Kidney capillary endothelial cell (primary cell): ENCODE results near the gene SQOR.

Experiments used
- DNase-seq: peaks from one replicate; pipeline ENCODE4 v3.0.0-alpha.2; 2018; ENCODE audit warnings: low spot score

Gene SQOR

DNA sequence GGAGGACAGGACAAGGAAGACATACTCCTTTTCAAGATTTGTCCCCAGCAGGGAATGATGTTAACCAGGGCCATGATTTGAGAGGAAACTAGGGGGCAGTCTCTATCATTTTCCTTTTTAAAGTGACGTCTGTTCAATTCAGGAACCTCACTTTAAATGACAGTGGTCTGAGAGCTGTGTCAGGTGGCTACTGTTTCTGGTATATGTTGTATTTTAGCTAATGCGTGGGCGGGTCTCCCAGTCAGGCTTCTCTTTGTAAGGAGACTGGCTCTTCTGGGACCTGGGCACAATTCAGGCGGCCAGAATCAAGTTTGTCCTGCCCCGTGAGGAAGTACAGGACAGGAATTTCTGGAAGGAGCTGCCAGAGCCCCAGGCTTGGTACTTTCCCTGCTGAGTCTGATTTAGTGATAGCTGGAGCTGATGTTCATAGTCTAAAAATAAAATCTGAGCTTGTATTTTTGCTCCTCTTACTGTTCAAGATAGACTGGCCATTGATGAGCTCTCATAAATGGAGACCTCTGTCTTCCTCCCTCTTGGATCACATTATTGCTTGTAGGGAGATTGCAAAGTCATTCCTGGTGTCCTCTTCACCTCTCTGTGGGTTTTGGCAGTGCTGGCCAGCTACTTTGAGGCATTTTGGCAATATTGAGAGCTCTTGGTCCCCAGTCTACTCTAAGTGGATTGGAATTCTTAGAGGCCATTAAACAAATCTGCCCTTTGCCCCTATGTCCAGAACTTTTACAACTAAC, 25.6 kb downstream of the SQOR start:
- no peak for DNase-seq

- no peak for DNase-seq
Measured at GRCh38 chr15:45662375-45662774, 27.5 kb downstream of the SQOR start.

DNA sequence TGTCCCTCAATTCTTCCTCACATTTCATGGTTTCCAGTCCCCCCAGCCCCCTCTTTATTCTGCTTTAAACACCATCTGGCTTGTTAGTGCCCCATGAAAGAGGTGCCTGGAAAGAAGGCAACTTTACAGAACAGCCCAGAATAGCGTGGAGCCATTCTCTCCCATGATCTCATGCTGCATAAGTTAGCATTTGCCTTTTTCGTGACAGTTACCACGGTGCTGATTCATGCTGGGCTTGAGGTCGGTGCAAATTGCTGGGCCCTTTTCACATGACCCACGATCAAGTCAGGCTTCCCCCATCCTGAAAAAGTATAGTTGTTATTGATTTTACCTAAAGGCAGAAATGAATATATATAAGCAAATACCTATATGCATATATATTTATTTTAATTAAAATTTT, 29.6 kb downstream of the SQOR start:
- DNase-seq, result no peak

DNA sequence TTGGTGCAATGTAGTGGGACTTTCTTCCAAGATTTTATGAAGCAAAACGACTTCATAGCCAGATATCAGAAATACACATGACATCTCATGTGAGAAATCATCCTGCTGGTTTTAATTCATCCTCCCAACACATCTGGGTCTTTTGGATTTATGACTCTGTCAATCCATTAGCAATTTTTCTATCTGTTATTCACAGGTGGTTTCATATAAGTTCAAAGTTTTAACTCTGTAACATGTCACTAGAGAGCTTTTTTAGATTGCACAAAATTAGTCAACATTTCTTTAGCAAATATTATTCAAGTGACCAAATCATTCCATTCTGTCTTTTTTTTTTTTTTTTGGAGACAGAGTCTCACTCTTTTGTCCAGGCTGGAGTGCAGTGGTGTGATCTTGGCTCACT, 30.4 kb downstream of the SQOR start:
- no peak for DNase-seq

DNA sequence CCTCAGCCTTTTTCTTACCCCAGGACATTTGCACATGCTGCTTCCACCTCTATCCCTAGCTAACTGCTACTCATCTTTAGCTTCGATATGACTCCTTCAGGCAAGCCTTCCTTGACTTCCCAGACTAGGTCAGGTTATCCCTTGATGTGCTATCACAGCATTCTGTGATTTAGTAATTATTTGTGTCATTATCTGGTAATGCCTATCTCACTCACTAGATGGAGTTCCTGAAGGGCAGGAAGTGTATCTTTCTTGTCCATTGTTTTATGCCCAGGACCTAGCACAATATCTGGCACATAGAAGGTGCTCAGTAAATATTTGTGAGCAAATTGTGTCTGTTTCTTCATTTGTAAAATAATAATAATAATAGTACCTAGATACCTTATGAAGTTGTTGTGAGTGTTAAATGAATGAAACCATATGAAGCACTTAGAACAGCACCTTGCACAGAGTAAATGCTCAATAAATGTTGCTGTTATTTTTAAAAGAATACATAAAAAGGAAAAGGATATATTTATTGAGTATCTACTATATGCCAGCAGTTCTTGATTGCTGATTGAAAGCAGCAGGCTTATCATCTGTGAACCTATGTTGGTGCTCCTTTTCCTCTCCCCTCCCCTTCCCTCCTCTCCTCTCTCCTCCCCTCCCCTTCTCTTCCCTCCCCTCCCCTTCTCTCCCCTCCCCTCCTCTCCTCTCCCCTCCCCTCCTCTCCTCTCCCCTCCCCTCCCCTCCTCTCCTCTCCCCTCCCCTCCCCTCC, 31.5 kb downstream of the SQOR start:
- DNase-seq, result no peak

DNA sequence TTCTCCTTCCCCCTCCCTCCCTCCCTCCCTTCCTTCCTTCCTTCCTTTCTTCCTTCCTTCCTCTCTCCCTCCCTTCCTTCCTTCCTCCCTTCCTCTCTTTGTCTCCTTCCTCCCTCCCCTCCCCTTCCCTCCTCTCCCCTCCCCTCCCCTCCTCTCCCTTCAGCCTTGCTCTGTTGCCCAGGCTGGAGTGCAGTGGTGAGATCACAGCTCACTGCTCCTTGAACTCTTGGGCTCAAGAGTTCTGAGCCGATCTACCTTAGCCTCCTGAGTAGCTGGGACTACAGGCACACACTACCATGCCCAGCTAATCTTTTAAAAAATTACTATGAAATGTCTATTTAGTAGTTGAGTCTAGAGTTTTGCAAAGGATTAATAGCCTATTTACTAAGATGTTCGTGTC, 32.2 kb downstream of the SQOR start:
- DNase-seq, result no peak

DNA sequence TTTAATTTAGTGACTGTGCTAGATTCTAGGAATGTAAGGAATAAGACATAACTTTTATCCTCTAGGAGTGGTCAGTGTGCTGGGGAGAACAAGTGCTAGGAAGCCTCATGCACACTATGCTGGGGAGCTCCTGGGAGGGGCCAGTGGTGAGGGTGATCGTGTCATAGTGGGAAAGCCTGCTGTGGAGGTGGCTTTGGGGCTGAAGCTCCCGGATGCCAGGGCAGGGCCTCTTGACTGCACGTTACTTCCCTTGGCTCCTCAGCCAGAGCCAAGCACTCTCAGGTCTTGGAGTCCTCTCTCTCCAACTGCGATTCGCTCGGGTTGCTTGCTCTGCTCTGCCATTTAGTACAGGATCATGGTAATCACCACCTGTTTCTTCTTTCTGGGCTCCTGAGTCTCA, 33.6 kb downstream of the SQOR start:
- DNase-seq, result no peak

GRCh38 chr15:45669422-45669821, 34.6 kb downstream of the SQOR start:
- no peak for DNase-seq

- no peak for DNase-seq
Measured at GRCh38 chr15:45670091-45670490, 35.3 kb downstream of the SQOR start.

GRCh38 chr15:45670511-45670910, 35.7 kb downstream of the SQOR start:
- DNase-seq, result no peak

DNA sequence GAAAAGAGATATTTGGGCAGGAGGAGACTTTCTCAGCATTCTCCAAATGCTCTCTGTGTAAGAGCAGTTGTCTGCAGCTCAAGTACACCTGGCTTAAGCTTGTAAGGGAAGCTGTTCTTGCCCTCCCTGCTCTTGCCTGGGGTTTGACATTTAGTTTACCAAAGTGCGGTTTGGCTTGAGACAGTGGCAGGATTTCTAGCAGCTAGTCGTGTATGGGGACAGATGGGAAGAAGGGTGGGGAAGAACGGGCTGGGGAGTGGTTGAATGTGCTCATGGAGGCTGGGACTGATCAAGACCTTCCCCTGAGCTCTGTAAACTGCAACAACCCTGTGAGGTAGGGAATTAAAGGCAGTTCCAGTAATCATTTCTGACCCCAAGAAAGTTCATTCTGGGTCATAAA, 39.8 kb downstream of the SQOR start:
- DNase-seq, result no peak

DNA sequence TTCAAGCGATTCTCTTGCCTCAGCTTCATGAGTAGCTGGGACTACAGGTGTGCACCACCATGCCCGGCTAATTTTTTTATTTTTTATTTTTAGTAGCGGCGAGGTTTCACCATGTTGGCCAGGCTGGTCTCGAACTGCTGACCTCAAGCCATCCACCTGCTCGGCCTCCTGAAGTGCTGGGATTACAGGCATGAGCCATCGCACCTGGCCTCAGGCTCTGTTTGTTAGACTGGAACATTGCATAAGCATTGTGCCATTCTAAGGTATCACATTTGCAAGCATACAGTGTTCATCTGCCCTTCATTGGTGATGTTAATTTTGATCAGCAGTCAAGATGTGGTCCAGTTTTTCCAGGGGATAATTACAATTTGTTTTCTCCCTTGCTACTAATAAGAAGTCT, 43.0 kb downstream of the SQOR start:
- DNase-seq, result no peak

- no peak for DNase-seq
Measured at GRCh38 chr15:45678459-45679178, 43.8 kb downstream of the SQOR start.

DNA sequence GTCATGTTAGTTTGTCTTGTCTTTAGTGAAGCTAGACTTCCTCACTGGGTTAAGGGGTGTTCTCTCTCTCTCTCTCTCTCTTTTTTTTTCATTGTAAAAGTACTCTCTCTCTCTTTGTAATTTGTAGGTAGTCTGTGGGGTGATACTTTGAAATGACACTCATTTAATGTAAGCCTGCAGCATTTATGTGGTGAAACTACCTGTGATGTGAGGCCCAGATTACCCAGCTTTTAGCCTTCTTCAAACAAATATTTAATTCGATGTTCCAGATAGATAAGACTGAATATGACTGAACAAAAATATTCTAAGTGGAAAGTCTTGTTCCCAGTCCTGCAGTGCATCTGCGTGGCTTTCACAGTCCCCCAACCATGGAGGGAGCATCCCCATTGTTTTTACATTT, 49.7 kb downstream of the SQOR start:
- DNase-seq, result no peak

DNA sequence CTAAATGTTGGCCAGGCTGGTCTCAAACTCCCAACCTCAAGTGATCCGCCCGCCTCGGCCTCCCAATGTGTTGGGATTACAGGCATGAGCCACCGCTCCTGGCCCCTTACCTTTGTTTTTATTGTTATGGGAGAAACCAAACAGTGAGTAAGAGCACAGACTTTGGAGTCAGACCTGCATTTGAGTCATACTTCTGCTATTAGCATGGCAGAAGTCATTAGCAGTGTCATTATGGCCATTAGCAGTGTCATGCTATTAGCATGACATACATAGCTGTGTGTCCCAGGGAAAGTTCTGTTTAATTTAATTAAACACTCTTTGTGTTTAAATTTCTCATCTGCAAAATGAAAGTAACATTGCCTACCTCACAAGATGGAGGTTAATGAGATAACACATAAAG, 54.8 kb downstream of the SQOR start:
- no peak for DNase-seq

GRCh38 chr15:45690581-45691260, 55.9 kb downstream of the SQOR start:
- no peak for DNase-seq

- DNase-seq, result no peak
Measured at GRCh38 chr15:45701108-45701507, 66.3 kb downstream of the SQOR start.

- DNase-seq, result no peak
Measured at GRCh38 chr15:45702041-45702440, 67.2 kb downstream of the SQOR start.

DNA sequence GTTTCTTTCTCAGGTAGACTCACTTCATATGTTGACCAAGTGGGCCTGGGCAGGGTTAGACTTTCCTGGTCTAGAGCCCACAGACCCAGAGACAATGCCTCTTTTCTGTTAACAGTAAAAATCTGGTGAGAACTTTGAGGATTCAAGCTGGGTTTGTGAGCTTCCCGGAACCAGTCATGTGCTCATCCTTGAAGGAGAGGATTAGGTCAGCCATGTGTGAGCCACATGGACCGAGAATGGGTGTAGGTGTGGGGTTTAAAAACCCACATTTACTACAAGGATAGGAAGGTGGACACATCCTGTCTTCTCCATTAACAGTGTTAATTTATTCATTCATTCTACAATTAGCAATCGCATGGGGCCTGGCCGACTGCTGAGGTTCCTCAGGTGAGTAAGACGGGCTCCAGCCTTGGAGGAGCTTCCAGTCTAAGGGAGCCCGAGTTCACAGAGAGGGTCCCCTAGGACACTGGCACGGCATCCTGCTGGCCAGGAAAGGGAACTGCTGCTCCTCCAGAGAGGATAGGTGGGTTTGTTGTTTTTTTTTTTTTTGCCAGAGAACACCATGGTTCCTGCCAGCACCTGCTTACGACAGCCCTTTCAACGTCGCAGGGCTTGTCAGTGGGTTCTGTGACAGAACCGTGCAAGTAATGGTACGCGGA, 69.0 kb downstream of the SQOR start:
- no peak for DNase-seq

- peak; percentile 17 for DNase-seq
Measured at GRCh38 chr15:45704329-45705249, 69.8 kb downstream of the SQOR start.
